Neural cell (in vitro differentiated cells): ENCODE results near the gene SPSB4.

Experiments used
- CTCF ChIP-seq: fragments of 450-650 bp; IDR thresholded peaks from 2 replicates; pipeline ENCODE4 v1.5.1; 2014; ENCODE audit warnings: antibody characterized with exemption, mild to moderate bottlenecking, moderate library complexity; ENCODE audit not compliant: poor library complexity, severe bottlenecking
- POLR2AphosphoS5 ChIP-seq: IDR thresholded peaks from 2 replicates; pipeline ENCODE4 v1.6.1; 2012
- SMC3 ChIP-seq: fragments of 450-650 bp; conservative IDR thresholded peaks from 2 replicates; pipeline ENCODE4 v1.6.1; 2014; ENCODE audit warnings: antibody characterized with exemption, mild to moderate bottlenecking, moderate library complexity; ENCODE audit not compliant: poor library complexity

GRCh38 chr3:141012571-141012970, 38.6 kb upstream of the SPSB4 start:
- TF ChIP-seq CTCF (no peak), POLR2AphosphoS5 (no peak), SMC3 (no peak)
